ENCODE results near the gene IL33. TPM values are rescaled to one million over a fixed set of nuclear protein-coding genes. Genes with fewer than 3 reads are reported as not detected.
A peak's percentile ranks its signal among the peaks of the same experiment; 100 is the strongest.

The IL33 gene
- total and polyA plus RNA-seq, 2 experiments from 2014 or later, result 2.9 to 3.8 TPM

- Histone ChIP-seq H3K27ac (no peak overlapping the region), H3K27me3 (replicated peaks; ENCODE audit: insufficient read depth) (no peaks in the 10 kb centered on the region), H3K36me3 (ENCODE audit: low read depth) (no peaks in the 10 kb centered on the region), H3K4me2 (ENCODE audit: unreplicated experiment) (no peak overlapping the region), H3F3A (ENCODE audit: insufficient read depth) (no peaks in the 10 kb centered on the region), H3K4me3 (no peak overlapping the region), H3K79me2 (ENCODE audit: insufficient read depth) (no peaks in the 10 kb centered on the region), H3K4me1 (ENCODE audit: insufficient read depth) (no peaks in the 10 kb centered on the region), H3K9me2 (ENCODE audit: insufficient read depth) (no peaks in the 10 kb centered on the region), H3K9ac (no peak overlapping the region), H4K20me1 (ENCODE audit: insufficient read depth) (no peaks in the 10 kb centered on the region), H2AFZ (no peak overlapping the region), H3K9me3 (ENCODE audit: low read depth) (no peaks in the 10 kb centered on the region)
- 69 to 73% methylated on average over 1 of the region's 1 CpG for WGBS, 2 experiments (ENCODE audit: low coverage in 1 of 2, low lambda C conversion rate in 2 of 2, missing lambda C conversion rate in 2 of 2)
- no peak for TF ChIP-seq EZH2phosphoT487 (IDR thresholded peaks at IDR 0.05; ENCODE audit: insufficient read depth, low read depth)
- TF ChIP-seq EZH2 (IDR thresholded peaks at IDR 0.05; ENCODE audit: insufficient read depth, poor library complexity, severe bottlenecking), result no peak
- in situ Hi-C loops (cut with MboI), result no loop called here
- DNase-seq, result no peak
Measured at GRCh38 chr9:6183627-6184026, 32.0 kb upstream of the IL33 start.

DNA sequence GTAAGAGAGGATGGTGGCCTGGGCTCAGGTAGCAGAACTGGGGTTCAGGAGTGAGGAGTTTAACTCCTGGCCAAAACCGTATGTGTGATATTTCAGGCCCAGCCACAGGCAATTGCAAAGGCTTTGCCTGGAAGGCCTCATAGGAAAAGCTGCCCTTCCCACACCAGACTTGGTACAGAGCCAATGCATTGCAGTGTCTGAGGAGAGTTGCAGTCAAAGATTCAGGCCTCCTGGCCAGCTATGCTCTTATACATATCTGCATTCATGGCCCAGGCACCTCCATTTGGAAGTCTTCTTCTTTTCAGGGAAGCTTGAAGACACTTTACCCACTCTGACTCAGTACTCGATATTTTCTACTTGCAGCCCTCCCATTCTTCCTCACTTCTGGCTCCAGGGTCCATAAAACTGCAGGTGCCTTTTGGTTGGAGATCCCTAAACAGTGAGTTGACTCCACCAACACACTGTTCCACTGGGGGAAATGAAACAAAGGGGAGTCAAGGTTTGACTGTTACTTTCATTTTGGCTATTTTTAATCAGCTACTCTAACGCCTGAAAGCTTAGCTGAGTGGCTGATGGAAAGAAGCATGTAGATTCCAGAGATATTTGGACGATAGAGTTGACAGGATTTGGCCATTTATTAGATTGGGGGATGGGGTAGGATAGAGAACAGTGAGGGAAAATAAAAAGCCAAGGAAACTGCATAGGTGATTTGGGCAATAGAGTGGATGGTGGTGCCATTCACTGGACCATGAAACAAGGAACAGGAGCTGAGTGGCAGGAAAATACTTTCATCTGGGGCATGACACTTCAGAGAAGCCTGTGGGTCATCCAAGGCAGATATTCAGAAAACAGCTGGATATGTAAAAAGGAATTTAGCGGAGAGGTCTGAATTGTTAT is 30.6 kb upstream of the IL33 start:
- Histone ChIP-seq H3K36me3 (ENCODE audit: low read depth) (no peaks in the 10 kb centered on the region), H2AFZ (peak overlapping the region; percentile 11; the same call in 1 of the 2 replicates), H3K9me2 (ENCODE audit: insufficient read depth) (no peaks in the 10 kb centered on the region), H3K4me1 (ENCODE audit: insufficient read depth) (no peaks in the 10 kb centered on the region), H3K9ac (no peak overlapping the region), H3K4me3 (no peak overlapping the region), H3K4me2 (ENCODE audit: unreplicated experiment) (no peak overlapping the region), H3K27ac (no peak overlapping the region), H3F3A (ENCODE audit: insufficient read depth) (no peaks in the 10 kb centered on the region), H4K20me1 (ENCODE audit: insufficient read depth) (no peaks in the 10 kb centered on the region), H3K27me3 (replicated peaks; ENCODE audit: insufficient read depth) (no peaks in the 10 kb centered on the region), H3K79me2 (ENCODE audit: insufficient read depth) (no peaks in the 10 kb centered on the region), H3K9me3 (ENCODE audit: low read depth) (no peaks in the 10 kb centered on the region)
- 26 to 36% methylated on average over 5 of the region's 5 CpGs for WGBS, 2 experiments (ENCODE audit: low coverage in 1 of 2, low lambda C conversion rate in 2 of 2, missing lambda C conversion rate in 2 of 2)
- TF ChIP-seq EZH2 (IDR thresholded peaks at IDR 0.05; ENCODE audit: insufficient read depth, poor library complexity, severe bottlenecking) (no peak), EZH2phosphoT487 (IDR thresholded peaks at IDR 0.05; ENCODE audit: insufficient read depth, low read depth) (no peak)
- peak; percentile 65 for DNase-seq
- in situ Hi-C loops (cut with MboI), result no loop called here

DNA sequence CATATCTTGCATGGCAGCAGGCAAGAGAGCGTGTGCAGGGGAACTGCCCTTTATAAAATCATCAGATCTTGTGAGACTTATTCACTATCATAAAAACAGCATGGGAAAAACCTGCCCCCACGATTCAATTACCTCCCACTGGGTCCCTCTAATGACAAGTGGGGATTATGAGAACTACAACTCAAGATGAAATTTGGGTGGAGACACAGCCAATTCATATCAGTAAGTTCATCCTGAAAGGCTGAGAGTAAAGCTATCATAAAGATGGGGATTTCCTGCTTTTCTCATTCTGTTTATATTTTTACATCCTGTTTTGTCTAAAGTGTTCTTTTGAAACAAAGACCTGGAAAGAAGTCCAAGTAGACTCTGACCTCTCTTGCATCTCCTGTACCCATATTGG is 28.9 kb upstream of the IL33 start:
- in situ Hi-C loops (cut with MboI), result no loop called here
- Histone ChIP-seq H3F3A (ENCODE audit: insufficient read depth) (no peaks in the 10 kb centered on the region), H3K4me2 (ENCODE audit: unreplicated experiment) (no peak overlapping the region)

GRCh38 chr9:6187272-6187671 is 28.3 kb upstream of the IL33 start:
- in situ Hi-C loops (cut with MboI), result no loop called here
- Histone ChIP-seq H3K36me3 (ENCODE audit: low read depth) (no peaks in the 10 kb centered on the region), H3K9ac (no peak overlapping the region), H3K79me2 (ENCODE audit: insufficient read depth) (no peaks in the 10 kb centered on the region), H4K20me1 (ENCODE audit: insufficient read depth) (no peaks in the 10 kb centered on the region), H3K27ac (no peak overlapping the region), H3K4me2 (ENCODE audit: unreplicated experiment) (no peak overlapping the region), H3K4me1 (ENCODE audit: insufficient read depth) (no peaks in the 10 kb centered on the region), H2AFZ (no peak overlapping the region), H3K4me3 (no peak overlapping the region), H3K9me3 (ENCODE audit: low read depth) (no peaks in the 10 kb centered on the region), H3K27me3 (replicated peaks; ENCODE audit: insufficient read depth) (no peaks in the 10 kb centered on the region), H3K9me2 (ENCODE audit: insufficient read depth) (no peaks in the 10 kb centered on the region), H3F3A (ENCODE audit: insufficient read depth) (no peaks in the 10 kb centered on the region)
- no peak for DNase-seq
- TF ChIP-seq EZH2 (IDR thresholded peaks at IDR 0.05; ENCODE audit: insufficient read depth, poor library complexity, severe bottlenecking) (no peak), EZH2phosphoT487 (IDR thresholded peaks at IDR 0.05; ENCODE audit: insufficient read depth, low read depth) (no peak)

More for the DNA sequence above, 28.9 kb upstream of the IL33 start:
- Histone ChIP-seq H3K27ac (no peak overlapping the region), H3K79me2 (ENCODE audit: insufficient read depth) (no peaks in the 10 kb centered on the region), H3K4me3 (no peak overlapping the region), H3K9ac (no peak overlapping the region), H3K9me2 (ENCODE audit: insufficient read depth) (no peaks in the 10 kb centered on the region), H3K4me1 (ENCODE audit: insufficient read depth) (no peaks in the 10 kb centered on the region), H3K9me3 (ENCODE audit: low read depth) (no peaks in the 10 kb centered on the region), H3K36me3 (ENCODE audit: low read depth) (no peaks in the 10 kb centered on the region), H3K27me3 (replicated peaks; ENCODE audit: insufficient read depth) (no peaks in the 10 kb centered on the region), H2AFZ (no peak overlapping the region), H4K20me1 (ENCODE audit: insufficient read depth) (no peaks in the 10 kb centered on the region)
- DNase-seq, result no peak
- no peak for TF ChIP-seq EZH2phosphoT487 (IDR thresholded peaks at IDR 0.05; ENCODE audit: insufficient read depth, low read depth)
- TF ChIP-seq EZH2 (IDR thresholded peaks at IDR 0.05; ENCODE audit: insufficient read depth, poor library complexity, severe bottlenecking), result no peak
- WGBS, 2 experiments (ENCODE audit: low coverage in 1 of 2, low lambda C conversion rate in 2 of 2, missing lambda C conversion rate in 2 of 2), result 73 to 83% methylated on average over 2 of the region's 2 CpGs
